Neural progenitor cell (in vitro differentiated cells): ENCODE measurements around the gene INMT. TPM values are rescaled to one million over a fixed set of nuclear protein-coding genes. Genes with fewer than 3 reads are reported as not detected.

ENCODE experiments used
- DNase-seq: peaks from one replicate; pipeline ENCODE4 v3.0.0-alpha.2; 2016; ENCODE audit warnings: low spot score
- H2AFZ ChIP-seq: fragments of 200-600 bp; sonication (generic); replicated peaks from 2 replicates; pipeline ENCODE4 v1.6.1; 2016; ENCODE audit warnings: antibody characterized with exemption
- H3F3A ChIP-seq: fragments of 200-600 bp; sonication (generic); 2 replicates; pipeline ENCODE4 v1.6.1; 2016; ENCODE audit warnings: antibody characterized with exemption, low read depth
- H3K27ac ChIP-seq: fragments of 200-600 bp; sonication (generic); 2 replicates; pipeline ENCODE4 v1.5.1; 2016; ENCODE audit warnings: mild to moderate bottlenecking
- H3K27me3 ChIP-seq: fragments of 200-600 bp; sonication (generic); 2 replicates; pipeline ENCODE4 v1.6.1; 2016; ENCODE audit warnings: mild to moderate bottlenecking, moderate library complexity
- H3K36me3 ChIP-seq: fragments of 200-600 bp; sonication (generic); 2 replicates; pipeline ENCODE4 v1.5.1; 2016
- H3K4me1 ChIP-seq: fragments of 200-600 bp; sonication (generic); 2 replicates; pipeline ENCODE4 v1.6.1; 2016; ENCODE audit warnings: mixed run types
- H3K4me2 ChIP-seq: fragments of 200-600 bp; sonication (generic); 2 replicates; pipeline ENCODE4 v1.6.1; 2016
- H3K4me3 ChIP-seq: fragments of 200-600 bp; sonication (generic); 2 replicates; pipeline ENCODE4 v1.5.1; 2016
- H3K79me2 ChIP-seq: fragments of 200-600 bp; sonication (generic); 2 replicates; pipeline ENCODE4 v1.6.1; 2016; ENCODE audit warnings: low read depth
- H3K9ac ChIP-seq: fragments of 200-600 bp; sonication (generic); 2 replicates; pipeline ENCODE4 v1.6.1; 2016
- H3K9me3 ChIP-seq: fragments of 200-600 bp; sonication (generic); 2 replicates; pipeline ENCODE4 v1.5.1; 2016; ENCODE audit warnings: low read depth
- H4K20me1 ChIP-seq: fragments of 200-600 bp; sonication (generic); 2 replicates; pipeline ENCODE4 v1.6.1; 2016; ENCODE audit warnings: low read depth
- H3K27ac Mint-ChIP-seq: 3 replicates; pipeline ENCODE4 v1.8.0; 2021; ENCODE audit warnings: mixed read lengths
- H3K27me3 Mint-ChIP-seq: 2 replicates; pipeline ENCODE4 v1.8.0; 2022; ENCODE audit warnings: low read depth, mild to moderate bottlenecking, inconsistent platforms, moderate library complexity, mixed read lengths; ENCODE audit not compliant: insufficient read depth
- H3K36me3 Mint-ChIP-seq: 3 replicates; pipeline ENCODE4 v1.8.0; 2021; ENCODE audit warnings: mixed read lengths
- H3K4me1 Mint-ChIP-seq: 3 replicates; pipeline ENCODE4 v1.8.0; 2021; ENCODE audit warnings: mixed read lengths
- H3K4me3 Mint-ChIP-seq: 3 replicates; pipeline ENCODE4 v1.8.0; 2021; ENCODE audit warnings: mild to moderate bottlenecking, moderate library complexity, mixed read lengths
- H3K9me3 Mint-ChIP-seq: 3 replicates; pipeline ENCODE4 v1.8.0; 2020; ENCODE audit warnings: mixed read lengths
- EZH2 ChIP-seq: fragments of 200-600 bp; sonication (generic); IDR thresholded peaks from 2 replicates; pipeline ENCODE4 v1.6.1; 2017; ENCODE audit warnings: antibody characterized with exemption, mild to moderate bottlenecking, moderate library complexity
- EZH2phosphoT487 ChIP-seq: fragments of 200-600 bp; sonication (generic); IDR thresholded peaks from 2 replicates; pipeline ENCODE4 v1.6.1; 2017; ENCODE audit warnings: antibody characterized with exemption
- total RNA-seq: library from RNA; depleted of rRNA; stranded (reverse); fragments of >200 nt; gene quantifications from 2 replicates; pipeline ENCODE4 v1.2.3, GENCODE V29; 2015; ENCODE audit warnings: low replicate concordance
- TF ChIP-seq, protein P1 (sequence below): fragments of 200-600 bp; sonication (generic); IDR thresholded peaks from 2 replicates; pipeline ENCODE4 v1.5.1; 2017; ENCODE audit warnings: antibody characterized with exemption, mild to moderate bottlenecking

INMT gene
- total RNA-seq, 1 donor from 2014 or later, result 5.0 TPM

DNA sequence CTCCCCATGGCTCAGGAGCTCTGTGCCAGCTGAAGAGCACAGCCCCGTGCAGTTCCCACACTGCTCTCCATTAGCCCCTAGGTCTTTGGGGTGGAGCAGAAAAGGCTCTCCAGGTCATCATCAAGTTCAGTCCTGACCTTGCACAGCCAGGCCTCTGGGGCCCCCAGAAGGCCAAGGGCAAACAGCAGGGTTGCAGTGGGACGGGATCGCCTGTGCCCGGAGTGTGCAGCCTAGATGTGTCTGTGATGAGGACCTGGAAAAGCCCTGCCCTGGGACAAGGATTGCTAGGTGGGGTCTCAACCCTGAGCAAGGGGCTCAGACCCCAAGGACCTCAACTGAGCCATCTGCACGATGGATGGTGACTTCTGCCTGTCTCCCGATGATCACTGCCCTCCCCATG is 549 bp downstream of the INMT start:
- Mint-ChIP-seq H3K36me3 (no peaks in the 10 kb centered on the region), H3K27ac (no peak overlapping the region), H3K9me3 (peaks cover 11% of the 10 kb centered on the region), H3K4me3 (no peak overlapping the region), H3K4me1 (peaks cover 4% of the 10 kb centered on the region), H3K27me3 (peaks cover 7% of the 10 kb centered on the region)
- H3K27ac ChIP-seq, result no peak overlapping the region
- H3K4me3 ChIP-seq, result no peak overlapping the region
- no peaks in the 10 kb centered on the region for H3K27me3 ChIP-seq
- H4K20me1 ChIP-seq, result no peaks in the 10 kb centered on the region
- no peaks in the 10 kb centered on the region for H3F3A ChIP-seq
- no peak for DNase-seq
- no peaks in the 10 kb centered on the region for H3K4me1 ChIP-seq
- TF ChIP-seq EZH2, result no peak
- TF ChIP-seq, protein P1, sequence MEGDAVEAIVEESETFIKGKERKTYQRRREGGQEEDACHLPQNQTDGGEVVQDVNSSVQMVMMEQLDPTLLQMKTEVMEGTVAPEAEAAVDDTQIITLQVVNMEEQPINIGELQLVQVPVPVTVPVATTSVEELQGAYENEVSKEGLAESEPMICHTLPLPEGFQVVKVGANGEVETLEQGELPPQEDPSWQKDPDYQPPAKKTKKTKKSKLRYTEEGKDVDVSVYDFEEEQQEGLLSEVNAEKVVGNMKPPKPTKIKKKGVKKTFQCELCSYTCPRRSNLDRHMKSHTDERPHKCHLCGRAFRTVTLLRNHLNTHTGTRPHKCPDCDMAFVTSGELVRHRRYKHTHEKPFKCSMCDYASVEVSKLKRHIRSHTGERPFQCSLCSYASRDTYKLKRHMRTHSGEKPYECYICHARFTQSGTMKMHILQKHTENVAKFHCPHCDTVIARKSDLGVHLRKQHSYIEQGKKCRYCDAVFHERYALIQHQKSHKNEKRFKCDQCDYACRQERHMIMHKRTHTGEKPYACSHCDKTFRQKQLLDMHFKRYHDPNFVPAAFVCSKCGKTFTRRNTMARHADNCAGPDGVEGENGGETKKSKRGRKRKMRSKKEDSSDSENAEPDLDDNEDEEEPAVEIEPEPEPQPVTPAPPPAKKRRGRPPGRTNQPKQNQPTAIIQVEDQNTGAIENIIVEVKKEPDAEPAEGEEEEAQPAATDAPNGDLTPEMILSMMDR, result no peak
- TF ChIP-seq EZH2phosphoT487, result no peak
- no peak overlapping the region for H3K4me2 ChIP-seq
- no peaks in the 10 kb centered on the region for H3K36me3 ChIP-seq
- H3K9ac ChIP-seq, result no peak overlapping the region
- H2AFZ ChIP-seq, result no peak overlapping the region
- no peaks in the 10 kb centered on the region for H3K9me3 ChIP-seq
- H3K79me2 ChIP-seq, result no peaks in the 10 kb centered on the region

DNA sequence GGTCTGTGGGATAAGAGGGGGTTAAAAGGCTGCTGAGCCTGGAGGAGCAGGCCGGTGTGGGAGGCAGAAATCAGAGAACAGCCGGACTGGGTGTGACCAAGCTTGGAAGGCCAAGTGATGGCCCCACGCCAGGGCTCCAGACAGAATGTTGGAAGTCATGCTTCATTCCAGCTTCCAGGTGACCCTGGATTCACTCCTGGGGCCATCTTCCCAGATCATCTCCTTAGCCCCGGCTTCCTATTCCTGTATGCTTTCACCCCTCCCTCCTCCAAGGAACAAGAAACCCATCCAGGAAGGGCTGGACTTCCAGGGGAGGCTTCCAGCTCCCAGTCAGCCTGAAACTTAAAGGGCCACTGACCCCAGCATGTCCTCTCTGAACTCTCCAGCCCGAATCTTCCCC is 1.0 kb downstream of the INMT start:
- no peaks in the 10 kb centered on the region for H3K36me3 ChIP-seq
- TF ChIP-seq EZH2, result no peak
- TF ChIP-seq, protein P1, result no peak
- TF ChIP-seq EZH2phosphoT487, result no peak
- no peaks in the 10 kb centered on the region for H3K4me1 ChIP-seq
- Mint-ChIP-seq H3K27me3 (peaks cover 7% of the 10 kb centered on the region), H3K9me3 (peaks cover 11% of the 10 kb centered on the region), H3K4me3 (no peak overlapping the region), H3K27ac (no peak overlapping the region), H3K36me3 (no peaks in the 10 kb centered on the region), H3K4me1 (peaks cover 7% of the 10 kb centered on the region)
- no peak for DNase-seq
- no peak overlapping the region for H3K4me2 ChIP-seq
- no peak overlapping the region for H2AFZ ChIP-seq
- H3K27me3 ChIP-seq, result no peaks in the 10 kb centered on the region
- no peak overlapping the region for H3K9ac ChIP-seq
- no peak overlapping the region for H3K27ac ChIP-seq
- no peaks in the 10 kb centered on the region for H3K79me2 ChIP-seq
- H3K9me3 ChIP-seq, result no peaks in the 10 kb centered on the region
- H4K20me1 ChIP-seq, result no peaks in the 10 kb centered on the region
- no peak overlapping the region for H3K4me3 ChIP-seq
- no peaks in the 10 kb centered on the region for H3F3A ChIP-seq

DNA sequence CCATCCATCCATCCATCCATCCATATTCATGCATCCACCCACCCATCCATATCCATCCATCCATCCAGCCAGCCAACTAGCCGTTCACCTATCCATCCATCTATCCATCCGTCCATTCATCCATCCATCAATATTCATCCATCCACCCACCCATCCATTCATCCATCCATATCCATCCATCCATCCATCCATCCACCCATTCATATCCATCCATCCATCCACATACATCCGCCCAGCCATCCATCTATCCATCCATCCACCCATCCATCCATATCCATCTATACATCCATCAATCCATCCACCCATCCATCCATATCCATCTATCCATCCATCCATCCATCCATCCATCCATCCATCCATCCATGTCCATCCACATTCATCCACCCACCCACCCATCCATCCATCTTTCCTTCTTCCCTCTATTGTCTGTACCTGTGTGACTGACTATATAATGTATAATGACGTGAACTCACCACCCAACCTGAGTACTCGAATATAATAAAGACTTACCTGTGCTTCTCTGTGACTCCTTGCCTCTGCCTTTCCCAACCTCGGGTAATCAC is 2.5 kb downstream of the INMT start:
- Mint-ChIP-seq H3K27ac (no peak overlapping the region), H3K27me3 (peaks cover 10% of the 10 kb centered on the region), H3K4me1 (peaks cover 7% of the 10 kb centered on the region), H3K9me3 (peaks cover 8% of the 10 kb centered on the region), H3K36me3 (no peaks in the 10 kb centered on the region), H3K4me3 (no peak overlapping the region)
- Histone ChIP-seq H3K27me3 (no peaks in the 10 kb centered on the region), H3K27ac (no peak overlapping the region), H3K4me3 (no peak overlapping the region), H3F3A (no peaks in the 10 kb centered on the region), H3K9ac (no peak overlapping the region), H3K4me2 (no peak overlapping the region), H3K36me3 (no peaks in the 10 kb centered on the region), H3K9me3 (no peaks in the 10 kb centered on the region), H3K79me2 (no peaks in the 10 kb centered on the region), H3K4me1 (no peaks in the 10 kb centered on the region), H4K20me1 (no peaks in the 10 kb centered on the region), H2AFZ (no peak overlapping the region)
- DNase-seq, result no peak
- TF ChIP-seq EZH2 (no peak), EZH2phosphoT487 (no peak)
- TF ChIP-seq, protein P1, result no peak
